SKM-1 (cell line): ENCODE results near the gene KIF26B.
"Not testable (repeated sequence)": the region's sequence is repeated elsewhere in the genome, so short reads cannot be mapped to it uniquely, and the experiment has no call there.

ENCODE experiments used
- DNase-seq: peaks from one replicate; lab custom pipeline; 2025; ENCODE audit not compliant: unreplicated experiment; lab: John Stamatoyannopoulos, UW

The KIF26B gene

GRCh38 chr1:245345191-245345884 lies 190.6 kb downstream of the KIF26B start:
- DNase-seq = no peak

- DNase-seq = no peak
Measured at GRCh38 chr1:245348626-245349025, 193.8 kb downstream of the KIF26B start.

- no peak for DNase-seq
Measured at GRCh38 chr1:245353411-245353810, 198.6 kb downstream of the KIF26B start.

GRCh38 chr1:245353915-245354775 lies 199.4 kb downstream of the KIF26B start:
- no peak for DNase-seq

- not testable (repeated sequence) for DNase-seq
Measured at GRCh38 chr1:245355851-245356630, 201.3 kb downstream of the KIF26B start.

- DNase-seq = no peak
Measured at GRCh38 chr1:245356891-245357585, 202.3 kb downstream of the KIF26B start.

- DNase-seq = not testable (repeated sequence)
Measured at GRCh38 chr1:245359101-245359680, 204.4 kb downstream of the KIF26B start.

GRCh38 chr1:245361065-245361464 lies 206.3 kb downstream of the KIF26B start:
- no peak for DNase-seq

- no peak for DNase-seq
Measured at GRCh38 chr1:245361951-245362350, 207.2 kb downstream of the KIF26B start.

GRCh38 chr1:245363461-245364200 lies 208.8 kb downstream of the KIF26B start:
- DNase-seq = no peak

GRCh38 chr1:245365095-245366020 lies 210.6 kb downstream of the KIF26B start:
- DNase-seq = no peak

- DNase-seq = no peak
Measured at GRCh38 chr1:245366886-245367285, 212.1 kb downstream of the KIF26B start.

GRCh38 chr1:245370175-245370825 lies 215.5 kb downstream of the KIF26B start:
- no peak for DNase-seq

- no peak for DNase-seq
Measured at GRCh38 chr1:245370905-245371581, 216.3 kb downstream of the KIF26B start.

- DNase-seq = no peak
Measured at GRCh38 chr1:245373131-245373530, 218.3 kb downstream of the KIF26B start.

- no peak for DNase-seq
Measured at GRCh38 chr1:245375789-245376460, 221.1 kb downstream of the KIF26B start.

GRCh38 chr1:245377854-245378253 lies 223.1 kb downstream of the KIF26B start:
- DNase-seq = no peak
